GM21526 (cell line): ENCODE measurements around the gene NAT16.

Source experiments
- ATAC-seq: cut with Tn5 transposase; IDR thresholded peaks from one replicate; pipeline ENCODE4 v1.9.1; 2021; ENCODE audit warnings: moderate library complexity; ENCODE audit not compliant: unreplicated experiment, low FRiP score

NAT16 gene

DNA sequence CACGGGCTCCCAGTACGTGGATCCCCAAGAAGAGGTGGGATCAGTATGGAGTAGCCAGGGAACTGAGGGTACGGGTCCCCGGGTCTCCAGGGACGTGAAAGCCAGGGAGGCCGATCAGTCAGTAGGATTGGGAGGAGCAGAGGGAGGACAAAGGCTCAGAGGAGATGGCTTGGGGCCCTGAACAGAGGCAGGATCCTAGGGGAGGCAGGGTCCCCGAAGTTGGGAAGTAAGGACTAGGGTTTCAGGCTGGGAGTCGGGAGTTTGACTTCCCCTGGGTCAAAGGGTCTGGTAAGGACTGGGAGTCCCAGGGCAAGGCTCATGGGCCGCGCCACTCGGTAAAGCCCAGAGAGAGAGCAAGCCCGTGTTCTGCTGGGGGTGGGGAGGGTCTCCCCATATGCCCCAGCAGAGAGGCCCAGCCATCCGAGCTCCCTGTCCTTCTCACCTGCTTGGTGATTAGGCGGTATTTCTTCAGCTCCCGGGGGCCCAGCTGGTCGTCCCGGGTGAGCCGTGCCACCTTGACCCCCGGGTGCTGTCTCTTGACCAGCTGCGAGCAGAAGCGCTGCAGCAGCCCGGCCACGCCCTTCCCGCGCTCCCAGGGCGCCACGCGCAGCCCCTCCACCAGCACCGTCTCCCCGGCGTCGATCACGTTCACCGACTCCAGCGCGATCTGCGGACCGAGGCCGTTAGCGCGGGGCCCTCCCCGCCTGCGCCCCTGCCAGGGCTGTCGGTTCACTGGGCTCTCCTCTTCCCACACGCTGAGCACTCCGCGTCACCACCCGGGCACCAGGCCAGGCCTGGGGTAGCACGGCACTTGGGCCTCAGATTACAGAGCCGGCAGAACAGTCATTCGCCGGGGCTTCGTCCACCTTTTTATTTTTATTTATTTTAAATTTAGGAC, 7.0 kb downstream of the NAT16 start:
- no peak for ATAC-seq

DNA sequence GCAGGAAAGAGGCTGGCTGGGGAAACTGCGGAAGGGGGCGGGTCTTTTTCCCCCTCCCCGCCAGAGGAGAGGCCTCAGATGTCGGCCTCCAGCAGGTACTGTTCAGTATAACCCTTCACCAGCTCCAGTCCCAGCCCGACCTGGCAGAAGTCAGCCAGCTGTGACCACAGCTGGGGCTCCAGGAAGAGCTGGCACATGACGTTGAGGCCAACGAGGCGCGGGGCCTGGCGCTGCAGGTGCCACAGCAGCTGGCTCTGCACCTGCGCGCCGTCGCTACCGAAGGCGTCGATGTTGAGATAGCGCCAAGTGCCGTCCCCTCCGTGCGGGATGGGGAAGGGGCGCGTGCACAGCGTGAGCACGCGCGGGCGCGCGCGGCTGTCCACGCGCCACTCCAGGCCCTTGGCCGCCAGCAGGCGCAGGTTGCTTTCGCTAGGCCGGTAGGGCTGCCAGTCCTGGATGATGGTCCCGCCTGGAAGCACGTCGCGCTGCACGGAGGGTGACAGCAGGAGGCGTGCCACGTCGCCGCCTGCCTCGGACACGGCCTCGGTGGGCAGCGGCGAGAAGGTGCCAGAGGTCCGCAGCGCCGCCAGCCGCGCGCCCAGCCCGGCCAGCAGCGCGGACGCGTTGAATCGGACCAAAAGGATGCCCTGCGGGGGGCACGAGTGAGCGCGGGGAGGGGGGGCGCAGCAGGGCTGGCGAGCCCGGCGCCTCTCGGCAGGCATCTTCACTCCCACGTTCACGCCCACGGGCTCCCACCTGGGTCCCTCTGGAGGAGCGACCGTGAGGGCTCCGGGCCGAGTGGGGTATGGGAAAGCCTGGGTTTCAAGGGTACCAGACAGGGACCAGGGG, 7.9 kb downstream of the NAT16 start:
- ATAC-seq = no peak

DNA sequence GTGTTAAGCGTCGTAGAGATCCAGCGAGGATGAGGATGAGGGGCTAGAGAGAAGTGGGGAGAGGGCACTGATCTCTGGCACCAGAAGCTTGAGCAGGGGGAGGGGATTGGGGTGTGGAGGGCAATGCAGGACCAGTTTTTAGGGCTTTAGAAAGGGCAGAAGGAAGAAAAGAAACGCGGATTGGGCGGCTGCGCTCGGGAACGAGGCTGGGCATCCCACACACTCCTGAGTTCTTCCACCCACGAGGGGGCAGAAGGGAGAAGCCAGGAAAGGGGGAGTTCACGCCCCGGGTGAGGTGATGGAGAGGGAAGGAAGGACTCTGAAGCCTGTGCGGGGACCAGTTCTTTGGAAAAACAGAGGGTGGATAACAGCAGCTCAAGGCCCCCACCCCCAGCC, 8.7 kb downstream of the NAT16 start:
- no peak for ATAC-seq

GRCh38 chr7:101170617-101171441, 9.3 kb downstream of the NAT16 start:
- no peak for ATAC-seq

- ATAC-seq = no peak
These were observed 10.1 kb downstream of the NAT16 start for GRCh38 chr7:101169838-101170551.

DNA sequence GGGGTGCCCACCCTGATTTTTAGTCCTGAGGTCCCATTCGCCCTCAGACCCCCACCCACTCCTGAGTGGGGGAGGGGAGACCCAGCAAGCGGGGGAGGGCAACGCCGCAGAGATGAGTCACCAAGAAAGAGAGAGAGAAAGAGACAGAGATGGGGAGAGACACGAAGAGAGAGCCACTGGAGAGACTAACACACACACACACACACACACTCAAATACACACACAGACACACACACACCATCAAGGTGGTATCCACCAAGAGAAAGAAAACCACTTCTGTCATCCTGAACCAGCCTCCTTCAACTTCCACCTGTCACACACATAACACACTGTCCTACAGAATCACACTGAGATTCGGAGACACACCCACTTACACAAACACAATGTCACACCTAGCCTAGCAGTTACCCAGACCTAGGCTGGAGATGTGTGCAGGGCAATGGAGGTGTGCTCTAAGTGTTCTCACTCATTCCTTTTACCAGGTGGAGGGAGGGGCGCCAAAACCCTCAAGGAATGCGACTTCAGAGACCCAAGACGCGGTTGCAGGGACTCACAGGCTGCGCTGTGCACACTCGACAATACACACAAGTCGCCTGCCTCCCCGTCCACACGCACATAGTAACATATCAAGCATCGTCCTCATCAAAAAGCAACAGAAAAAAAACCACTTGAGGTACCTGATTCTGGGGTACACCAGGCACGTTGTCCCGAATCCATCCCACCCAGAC, 10.8 kb downstream of the NAT16 start:
- ATAC-seq = no peak

DNA sequence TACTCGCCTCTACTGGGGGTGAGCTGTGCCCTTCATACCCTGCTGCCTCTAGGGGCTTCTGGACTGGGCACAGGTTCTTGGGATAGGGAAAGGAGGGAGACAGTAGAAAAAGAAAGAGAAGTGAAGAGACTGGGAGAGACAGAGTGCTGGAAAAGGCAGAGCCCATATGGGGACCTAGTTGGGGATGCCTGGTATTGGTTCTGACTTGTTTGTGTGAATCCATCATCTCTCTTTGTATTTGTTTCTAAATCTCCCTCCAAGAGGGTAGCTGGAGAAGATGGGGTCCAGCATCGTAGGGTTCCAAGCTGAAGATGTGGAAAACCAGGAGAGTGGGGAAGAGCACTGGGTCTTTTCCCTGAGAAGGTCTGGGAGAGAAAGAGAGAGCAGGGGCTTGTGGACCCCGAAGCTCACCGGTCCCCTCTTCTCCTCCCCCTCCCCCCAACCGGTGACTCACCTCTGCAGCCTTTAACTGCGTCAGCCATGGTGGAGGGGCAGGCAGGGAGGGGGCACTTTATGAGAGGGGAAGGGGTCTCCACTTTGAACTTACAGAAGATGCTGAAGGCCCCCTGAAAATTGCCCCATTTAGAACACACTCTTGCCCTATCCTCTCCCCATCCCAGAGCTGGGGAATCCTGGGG, 11.6 kb downstream of the NAT16 start:
- ATAC-seq = no peak

DNA sequence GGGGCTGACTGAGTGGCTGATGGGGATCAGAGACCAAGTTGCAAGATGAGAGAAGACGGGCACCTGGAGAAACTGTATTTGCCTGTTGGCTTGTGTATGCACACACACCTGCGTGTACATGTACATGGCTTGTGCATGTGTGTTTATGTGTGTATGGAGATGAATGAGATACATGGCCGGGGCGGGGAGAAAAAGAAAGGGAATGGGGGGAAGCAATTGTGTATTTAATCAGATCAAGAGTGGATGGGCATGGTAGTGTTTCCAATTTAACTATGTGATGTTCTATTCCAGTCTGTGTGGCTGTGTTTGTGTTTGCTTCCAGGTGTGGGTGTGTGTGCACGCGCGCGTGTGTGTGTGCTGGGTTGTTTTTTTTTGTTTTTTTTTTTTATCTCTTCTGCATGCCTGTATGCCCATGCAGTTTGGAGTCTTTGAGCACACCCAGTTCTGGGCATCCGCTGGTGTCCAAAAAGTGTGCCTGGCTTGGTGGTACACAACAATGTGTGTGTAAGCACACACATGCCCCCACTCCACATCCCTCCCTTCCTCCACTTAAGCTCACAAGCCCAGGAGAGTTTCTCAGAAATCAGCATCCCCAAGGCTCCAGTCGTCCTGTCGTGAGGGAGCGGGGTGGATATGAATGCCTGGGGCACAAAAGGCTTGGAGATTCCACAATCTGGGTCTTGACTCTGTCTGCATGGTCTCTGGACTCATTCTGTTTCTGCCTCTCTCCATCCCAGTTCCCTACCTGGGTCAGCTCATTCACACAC, 12.3 kb downstream of the NAT16 start:
- no peak for ATAC-seq

DNA sequence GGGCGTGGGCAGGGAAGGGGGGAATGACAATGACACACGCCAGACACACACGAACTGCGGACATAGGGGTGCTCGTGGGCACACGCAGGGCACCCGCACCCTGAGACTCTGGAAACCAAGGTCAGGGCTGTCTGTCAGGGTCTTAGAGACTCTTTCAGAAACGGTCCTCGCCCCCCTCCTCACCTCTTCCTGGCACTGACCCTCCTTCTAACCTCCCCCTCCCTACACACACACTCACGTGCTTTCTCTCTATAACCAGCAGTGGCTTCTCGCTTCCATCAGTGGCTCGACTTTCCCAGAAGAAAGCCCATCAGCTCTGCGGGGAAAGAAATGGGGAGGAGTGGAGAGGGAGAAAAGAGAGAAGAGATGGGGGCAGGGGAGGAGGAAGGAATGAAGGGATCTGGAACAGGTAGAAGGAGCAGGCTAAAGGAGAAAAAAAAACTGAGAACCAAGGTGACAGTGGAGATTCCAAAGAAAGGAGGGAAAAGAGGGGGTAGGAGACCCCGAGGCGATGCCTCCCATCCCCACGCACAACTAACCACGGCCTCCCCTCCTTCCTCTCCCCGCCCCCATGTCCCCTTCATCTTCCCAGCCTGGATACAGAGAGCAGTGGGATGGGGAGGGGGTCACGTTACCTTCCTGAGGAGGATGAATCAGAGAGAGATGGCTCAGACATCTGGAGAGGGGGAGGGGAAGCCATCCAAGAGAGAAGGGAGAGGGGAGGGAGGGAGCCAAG, 13.0 kb downstream of the NAT16 start:
- ATAC-seq = no peak

- ATAC-seq = no peak
These were observed 13.5 kb downstream of the NAT16 start for GRCh38 chr7:101166648-101166908.

GRCh38 chr7:101165958-101166647, 14.0 kb downstream of the NAT16 start:
- no peak for ATAC-seq

DNA sequence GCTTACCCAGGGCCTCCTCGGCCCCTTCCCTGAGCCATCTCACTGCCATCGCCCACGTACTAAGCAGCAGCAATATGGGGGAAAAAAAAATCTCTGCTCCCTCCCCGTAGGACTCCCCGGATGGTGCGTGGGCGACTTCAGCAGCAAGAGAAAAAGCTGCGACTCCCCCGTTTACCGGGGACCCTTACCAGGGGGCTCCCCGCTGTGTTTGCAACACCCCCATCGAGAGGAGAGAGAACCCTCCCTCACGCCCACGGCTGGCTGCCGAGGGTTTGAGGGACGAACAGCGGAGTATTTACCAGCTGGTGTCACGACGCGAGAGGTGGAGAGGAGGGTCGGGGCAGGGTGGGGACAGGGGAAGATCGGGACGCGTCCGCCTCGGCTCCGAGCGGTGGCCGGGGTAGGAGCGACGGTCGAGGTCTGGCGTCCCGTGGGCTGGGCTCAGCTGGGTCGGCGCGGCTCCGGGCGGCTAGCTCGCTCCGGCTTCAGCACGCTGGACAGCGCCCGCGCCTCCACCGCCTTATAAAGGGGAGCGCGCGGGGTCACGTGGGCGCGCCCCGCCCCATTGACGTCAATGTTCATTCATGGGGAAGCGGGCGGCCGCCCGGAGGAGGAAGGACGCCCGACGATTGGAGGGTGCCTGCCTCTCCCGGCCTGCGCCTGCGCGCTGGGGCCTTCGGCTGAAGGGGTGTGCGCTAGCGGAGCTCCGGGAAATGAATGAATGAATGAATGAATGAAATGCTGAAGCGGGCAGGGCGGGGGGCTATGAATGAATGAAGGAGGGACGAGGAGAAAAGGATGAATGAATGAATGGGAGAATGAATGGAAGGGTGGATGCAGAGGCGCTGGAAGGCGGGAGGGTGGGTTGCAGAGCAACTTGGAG, 14.8 kb downstream of the NAT16 start, which contains the start of gene VGF:
VGF (minus strand) TSS at position 495 of the 883 bp plus-strand sequence. CDS start 726 bp downstream, outside the sequence.
- peak; percentile 74 for ATAC-seq

DNA sequence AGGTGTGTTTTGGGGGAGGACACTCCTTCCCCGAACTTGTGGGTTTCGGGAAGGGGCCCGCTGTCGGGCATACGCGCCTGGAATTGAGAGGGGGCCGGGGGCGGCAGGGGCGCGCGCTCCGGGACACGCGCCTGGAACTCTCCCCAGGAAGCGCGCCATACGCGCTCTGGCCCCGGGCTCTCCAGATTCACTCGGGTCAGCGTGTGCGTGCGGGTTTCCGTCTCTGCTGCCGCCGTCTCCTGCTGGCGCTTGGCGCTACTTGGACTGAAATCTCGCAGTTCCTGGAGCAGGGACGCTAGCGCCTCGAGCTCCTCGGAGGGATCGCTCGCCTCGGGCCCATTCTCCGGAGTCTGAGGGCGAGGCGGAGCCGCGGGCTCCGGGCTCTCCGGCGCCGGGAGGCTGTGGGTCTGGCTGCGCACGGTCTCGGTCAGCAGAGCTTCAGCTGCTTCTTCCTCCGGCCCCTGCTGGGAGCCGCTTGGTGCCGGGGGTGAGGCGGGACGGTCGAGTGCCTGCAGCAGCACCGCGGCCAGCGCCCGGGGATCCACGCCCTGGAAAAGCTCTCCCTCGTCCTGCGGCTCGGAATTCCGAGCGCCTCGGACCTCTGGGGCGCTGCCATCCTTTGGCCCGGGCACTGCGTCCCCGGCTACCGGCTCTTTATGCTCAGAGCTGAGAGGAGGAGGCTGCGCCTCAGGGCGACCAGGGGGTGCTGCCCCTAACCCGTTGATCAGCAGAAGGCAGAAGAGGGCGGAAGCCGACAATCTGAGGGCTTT, 15.8 kb downstream of the NAT16 start:
- no peak for ATAC-seq

DNA sequence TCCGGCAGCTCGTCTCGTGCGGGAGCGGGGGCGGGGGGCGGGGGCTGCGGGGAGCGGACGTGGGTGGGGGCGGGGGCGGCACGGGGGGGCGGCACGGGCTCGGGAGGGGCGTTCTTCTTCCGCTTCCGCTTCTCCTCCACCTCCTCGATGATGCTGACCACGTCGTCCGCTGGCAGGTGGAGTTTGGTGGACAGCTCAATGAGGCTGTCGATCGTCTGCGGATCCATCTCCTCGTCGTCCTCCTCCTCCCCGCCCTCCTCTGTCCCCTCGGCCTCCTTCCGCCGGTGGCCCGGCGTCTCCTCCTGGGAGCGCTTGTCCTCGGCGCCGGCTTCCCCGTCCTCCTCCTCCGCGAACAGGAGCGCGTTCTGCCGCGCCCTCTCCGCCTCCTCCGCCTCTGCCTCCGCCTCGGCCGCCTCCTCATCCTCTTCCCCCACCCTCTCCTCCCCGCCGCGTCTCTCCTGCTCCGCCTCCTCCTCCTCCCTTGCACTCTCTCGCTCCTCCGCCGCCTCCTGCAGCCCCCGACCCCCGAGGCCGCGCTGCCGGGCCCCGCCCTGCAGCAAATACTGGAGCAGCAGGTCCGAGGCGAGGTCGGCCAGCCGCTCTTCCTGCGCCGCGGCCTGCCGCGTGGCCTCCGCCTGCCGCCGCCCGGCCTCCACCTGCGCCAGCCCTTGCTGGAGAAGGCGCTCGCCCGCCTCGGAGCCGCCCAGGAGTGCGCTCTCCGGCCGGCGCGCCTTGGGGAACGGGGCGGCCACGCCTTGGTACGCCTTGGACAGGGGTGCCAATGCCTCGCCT, 16.6 kb downstream of the NAT16 start:
- no peak for ATAC-seq
